K562 (cell line): ENCODE data around the gene LCN1. TPM values are rescaled to one million over a fixed set of nuclear protein-coding genes. Genes with fewer than 3 reads are reported as not detected.

ENCODE experiments used
- ATAC-seq: fragments of 200-7000 bp; cut with Tn5 transposase; 3 replicates; pipeline ENCODE4 v1.9.1; 2020; ENCODE audit warnings: moderate library complexity
- BruUV-seq: library from RNA; stranded (reverse); fragments of 400-500 nt; replicated peaks from 2 replicates; lab custom pipeline; 2021; lab: Mats Ljungman, UMichigan
- CTCF ChIA-PET: fragments of 300-600 bp; formaldehyde crosslinking; extraction: SDS; loops from one replicate; lab custom pipeline; 2021; ENCODE audit warnings: low intra/inter-chr PET ratio; lab: Yijun Ruan, JAX
- POLR2A ChIA-PET: fragments of 300-600, 350-650 bp; sonication (Branson Sonifier 250); formaldehyde crosslinking; extraction: SDS; loops from one replicate; lab custom pipeline; 2021; ENCODE audit warnings: antibody characterized with exemption, inconsistent platforms; lab: Yijun Ruan, JAX
- DNase-seq, 4 experiments: peaks; one replicate each; pipeline versions ENCODE4 v3.0.0 to v3.0.0-alpha.2; 2011 to 2018; ENCODE audit warnings: low spot score in 3 of 4, mixed read lengths in 3 of 4; ENCODE audit errors: extremely low read depth in 1 of 4
- FAIRE-seq: peaks from 2 replicates; lab custom pipeline; 2011; peaks lifted over from hg19 to GRCh38; lab: Jason Lieb, UNC
- H2AFZ ChIP-seq: 2 replicates; pipeline ENCODE4 v1.6.0; 2011; ENCODE audit warnings: low read depth, low read length, control low read depth, inconsistent platforms
- H3K27ac ChIP-seq: fragments of 200-600 bp; 3 replicates; pipeline ENCODE4 v1.8.0; 2011; ENCODE audit warnings: low read depth, mild to moderate bottlenecking, control low read depth, inconsistent platforms, low read length, moderate library complexity, mixed read lengths; ENCODE audit errors: extremely low read depth
- H3K27me3 ChIP-seq, 2 experiments: fragments of 300-600 bp in 1 of 2; 2 replicates in 1 of 2; 3 replicates in 1 of 2; pipeline versions ENCODE4 v1.6.0 to v1.8.0; 2011; ENCODE audit warnings: inconsistent platforms in 2 of 2, low read length in 2 of 2, mild to moderate bottlenecking in 1 of 2, mixed read lengths in 1 of 2, moderate library complexity in 1 of 2; ENCODE audit not compliant: control insufficient read depth in 2 of 2, insufficient read depth in 2 of 2
- H3K36me3 ChIP-seq: fragments of 300-600 bp; 3 replicates; pipeline ENCODE4 v1.8.0; 2011; ENCODE audit warnings: mild to moderate bottlenecking, low read length, inconsistent platforms; ENCODE audit not compliant: control insufficient read depth, insufficient read depth
- H3K4me1 ChIP-seq, 2 experiments: fragments of 200-600 bp in 1 of 2; replicated peaks in 1 of 2; 2 replicates in 1 of 2; 3 replicates in 1 of 2; pipeline versions ENCODE4 v1.5.1 to v1.8.0; 2011; ENCODE audit warnings: inconsistent platforms in 2 of 2, low read length in 2 of 2, mild to moderate bottlenecking in 1 of 2, mixed read lengths in 1 of 2, moderate library complexity in 1 of 2; ENCODE audit not compliant: control insufficient read depth in 2 of 2, insufficient read depth in 2 of 2
- H3K4me2 ChIP-seq: 2 replicates; pipeline ENCODE4 v1.6.1; 2011; ENCODE audit warnings: low read length, control low read depth, inconsistent platforms, mixed read lengths; ENCODE audit not compliant: insufficient read depth
- H3K4me3 ChIP-seq: fragments of 200-600 bp; sonication (generic), shearing (Covaris generic); 2 replicates; pipeline ENCODE4 v1.5.1; 2016; ENCODE audit warnings: control low read depth, inconsistent platforms
- H3K79me2 ChIP-seq: fragments of 200-600 bp; 3 replicates; pipeline ENCODE4 v1.8.0; 2011; ENCODE audit warnings: low read length, inconsistent platforms; ENCODE audit not compliant: control insufficient read depth, insufficient read depth
- H3K9ac ChIP-seq, 2 experiments: 2 replicates each; pipeline versions ENCODE4 v1.6.0 to v1.6.1; 2011; ENCODE audit warnings: low read depth in 2 of 2, low read length in 2 of 2, control low read depth in 1 of 2, inconsistent platforms in 1 of 2, mild to moderate bottlenecking in 1 of 2, mixed read lengths in 1 of 2; ENCODE audit not compliant: insufficient read depth in 1 of 2
- H3K9me1 ChIP-seq: one replicate; pipeline ENCODE4 v1.6.0; 2011; ENCODE audit warnings: inconsistent platforms, mild to moderate bottlenecking, low read length, moderate library complexity; ENCODE audit not compliant: control insufficient read depth, insufficient read depth
- H3K9me3 ChIP-seq: replicated peaks from 2 replicates; pipeline ENCODE4 v1.5.1; 2011; ENCODE audit warnings: low read depth, low read length, inconsistent platforms; ENCODE audit not compliant: control insufficient read depth, insufficient read depth
- H4K20me1 ChIP-seq: replicated peaks from 2 replicates; pipeline ENCODE4 v1.6.1; 2011; ENCODE audit warnings: low read length, inconsistent platforms, mixed read lengths; ENCODE audit not compliant: control insufficient read depth, insufficient read depth
- CHAMP1 ChIP-seq: fragments of 450-650 bp; IDR thresholded peaks from 2 replicates; pipeline ENCODE4 v1.6.1; 2016; ENCODE audit warnings: mild to moderate bottlenecking
- GTF2E2 ChIP-seq: fragments of 200-800 bp; sonication (Bioruptor generic); IDR thresholded peaks from 2 replicates; pipeline ENCODE4 v1.6.1; 2016; ENCODE audit warnings: missing genetic modification characterization, missing compliant biosample characterization
- HDAC1 ChIP-seq, 2 experiments: fragments of 450-650 bp; IDR thresholded peaks; 2 replicates each; pipeline ENCODE4 v1.6.1; 2016 to 2017; ENCODE audit warnings: inconsistent platforms in 1 of 2, mild to moderate bottlenecking in 1 of 2, moderate library complexity in 1 of 2
- HNRNPLL ChIP-seq: fragments of 200-400 bp; formaldehyde crosslinking; IDR thresholded peaks from 2 replicates; pipeline ENCODE4 v1.6.1; 2017; ENCODE audit warnings: low read length, low read depth, mild to moderate bottlenecking; ENCODE audit not compliant: poor library complexity, severe bottlenecking
- POLR2G ChIP-seq: fragments of 200-400 bp; formaldehyde crosslinking; IDR thresholded peaks from 2 replicates; pipeline ENCODE4 v1.6.1; 2017; ENCODE audit warnings: low read depth, mild to moderate bottlenecking, antibody characterized with exemption, low read length, moderate library complexity
- PTTG1 ChIP-seq: fragments of 450-650 bp; IDR thresholded peaks from 2 replicates; pipeline ENCODE4 v1.6.1; 2016; ENCODE audit warnings: low read depth, mild to moderate bottlenecking, missing genetic modification characterization, missing compliant biosample characterization
- RBFOX2 ChIP-seq: fragments of 200-400 bp; formaldehyde crosslinking; IDR thresholded peaks from 2 replicates; pipeline ENCODE4 v1.6.1; 2017; ENCODE audit warnings: low read depth, mild to moderate bottlenecking, low read length, moderate library complexity
- TEAD4 ChIP-seq, 2 experiments: sonication (generic) in 1 of 2; formaldehyde crosslinking in 1 of 2; IDR thresholded peaks; 2 replicates each; pipeline versions ENCODE4 v1.6.1 to v1.8.0; 2012 to 2022; ENCODE audit warnings: borderline replicate concordance in 1 of 2, inconsistent platforms in 1 of 2, low read length in 1 of 2, mild to moderate bottlenecking in 1 of 2, missing genetic modification reagents in 1 of 2
- ZFPM2 ChIP-seq: fragments of 250-450 bp; sonication (Bioruptor Pico); IDR thresholded peaks from 2 replicates; pipeline ENCODE4 v1.5.1; 2022; ENCODE audit warnings: mild to moderate bottlenecking
- ZKSCAN1 ChIP-seq: fragments of 150-350 bp; IDR thresholded peaks from 2 replicates; pipeline ENCODE4 v1.6.1; 2016; ENCODE audit warnings: low read depth, low read length
- ZSCAN29 ChIP-seq: fragments of 450-650 bp; IDR thresholded peaks from 2 replicates; pipeline ENCODE4 v1.6.1; 2017
- WGBS: fragments of 100-300 bp; shearing (Covaris generic); methylation state at CpG from one replicate; pipeline ENCODE4 v1.1.6; 2016; ENCODE audit warnings: low coverage, mixed read lengths; ENCODE audit not compliant: insufficient coverage; ENCODE audit errors: missing lambda C conversion rate; 5-methylcytosine and 5-hydroxymethylcytosine counted together
- in situ Hi-C: fragments of 300-500 bp; cut with MboI; formaldehyde crosslinking; loops from 4 replicates; pipeline ENCODE4 v1.15.0; 2018; ENCODE audit warnings: inconsistent platforms, mixed read lengths
- intact Hi-C: fragments of 100-400 bp; cut with micrococcal nuclease; formaldehyde crosslinking; loops from 2 replicates; pipeline ENCODE4 v1.14.2; 2022
- polyA plus RNA-seq, 8 experiments: library from polyadenylated mRNA; depleted of rRNA in 4 of 8; stranded (reverse) in 5 of 8; unstranded in 3 of 8; fragments of >200 nt; fragmentation: Nextera tagmentation in 2 of 8; fragmentation: Illumina TruSeq in 1 of 8; extraction: Ambion mirVana in 2 of 8; extraction: Trizol in 1 of 8; gene quantifications; 2 replicates each; pipeline versions ENCODE4 v1.2.1 to v1.2.3, GENCODE V29; 2011 to 2014; ENCODE audit warnings: inconsistent platforms in 1 of 8, missing spikeins in 1 of 8
- total RNA-seq, 7 experiments: library from RNA; depleted of rRNA in 6 of 7; stranded (reverse); fragments of >200 nt in 6 of 7; fragmentation: Illumina TruSeq in 2 of 7; extraction: Trizol in 2 of 7; gene quantifications; 2 replicates each; pipeline versions ENCODE4 v1.2.1 to v1.2.3, GENCODE V29; 2011 to 2021; ENCODE audit warnings: low replicate concordance in 1 of 7
- TF ChIP-seq, protein P1 (sequence below): fragments of 250-450 bp; sonication (Bioruptor Pico); IDR thresholded peaks from 2 replicates; pipeline ENCODE4 v1.5.1; 2021; ENCODE audit warnings: mild to moderate bottlenecking

LCN1 gene
- total and polyA plus RNA-seq, 9 of the 15 experiments (the other 6 are each of a cell fraction or from before 2014, with no cell fraction given), result not detected

- no peaks in the 10 kb centered on the region for H3K79me2 ChIP-seq
- H3K36me3 ChIP-seq, result peaks cover 51% of the 10 kb centered on the region; the same call in 1 of the 3 replicates
- no peaks in the 10 kb centered on the region for H3K27me3 ChIP-seq
- TF ChIP-seq, protein P1, sequence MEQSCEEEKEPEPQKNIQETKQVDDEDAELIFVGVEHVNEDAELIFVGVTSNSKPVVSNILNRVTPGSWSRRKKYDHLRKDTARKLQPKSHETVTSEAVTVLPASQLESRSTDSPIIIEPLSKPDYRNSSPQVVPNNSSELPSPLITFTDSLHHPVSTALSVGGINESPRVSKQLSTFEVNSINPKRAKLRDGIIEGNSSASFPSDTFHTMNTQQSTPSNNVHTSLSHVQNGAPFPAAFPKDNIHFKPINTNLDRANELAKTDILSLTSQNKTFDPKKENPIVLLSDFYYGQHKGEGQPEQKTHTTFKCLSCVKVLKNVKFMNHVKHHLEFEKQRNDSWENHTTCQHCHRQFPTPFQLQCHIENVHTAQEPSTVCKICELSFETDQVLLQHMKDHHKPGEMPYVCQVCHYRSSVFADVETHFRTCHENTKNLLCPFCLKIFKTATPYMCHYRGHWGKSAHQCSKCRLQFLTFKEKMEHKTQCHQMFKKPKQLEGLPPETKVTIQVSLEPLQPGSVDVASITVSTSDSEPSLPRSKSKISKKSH (CRISPR knock-in tag), result no peak
- TF ChIP-seq ZFPM2 (CRISPR knock-in tag) (no peak), GTF2E2 (tag) (no peak), HDAC1 (IDR thresholded peaks at IDR 0.05) (no peak), POLR2G (no peak), HNRNPLL (no peak), RBFOX2 (no peak; the same call in 1 of the 2 replicates), ZKSCAN1 (no peak), TEAD4 (IDR thresholded peaks at IDR 0.05; ENCODE audit: low read length) (no peak), TEAD4 (CRISPR knock-in tag; IDR thresholded peaks at IDR 0.05; ENCODE audit: borderline replicate concordance) (no peak), ZSCAN29 (no peak), CHAMP1 (no peak), PTTG1 (tag) (no peak)
- H2AFZ ChIP-seq, result no peak overlapping the region
- H4K20me1 ChIP-seq, result no peaks in the 10 kb centered on the region
- no peaks in the 10 kb centered on the region for H3K9me1 ChIP-seq
- WGBS, result 94% methylated on average over 18 of the region's 18 CpGs
- no peaks in the 10 kb centered on the region for H3K9me3 ChIP-seq
- FAIRE-seq (no peak), DNase-seq (no peak), ATAC-seq (no peak)
- POLR2A ChIA-PET, result interaction anchor here (0.5 to 1.2 kb wide), 4 partner anchors 11 to 87 kb away, joined by 3 to 5 read pairs (median 4); no protein-coding TSS in a partner anchor
- H3K4me2 ChIP-seq, result no peak overlapping the region
- H3K4me1 ChIP-seq, result peaks cover 2 to 12% of the 10 kb centered on the region in 2 experiments; a peak in 2 of 5 replicates
- H3K4me3 ChIP-seq, result no peak overlapping the region
- BruUV-seq, result no TSS peak
- in situ Hi-C loops (no loop called here), intact Hi-C loops (no loop called here)
- no peak overlapping the region; a peak in 1 of 4 replicates for H3K9ac ChIP-seq
- CTCF ChIA-PET, result no interaction called here
- no peak overlapping the region for H3K27ac ChIP-seq
These were observed 33.3 kb upstream of the LCN1 start for GRCh38 chr9:135488013-135488330.
